22Rv1 (cell line): Measurements from ENCODE around the gene TGFBRAP1.
"Not testable (repeated sequence)": the region's sequence is repeated elsewhere in the genome, so short reads cannot be mapped to it uniquely, and the experiment has no call there.

ENCODE experiments used
- H3K27ac ChIP-seq: fragments of 450-650 bp; 2 replicates; pipeline ENCODE4 v1.5.1; 2017
- CTCF ChIP-seq: fragments of 450-650 bp; IDR thresholded peaks from 2 replicates; pipeline ENCODE4 v1.5.1; 2017; ENCODE audit warnings: mild to moderate bottlenecking
- ZFX ChIP-seq: fragments of 450-650 bp; IDR thresholded peaks from 2 replicates; pipeline ENCODE4 v1.6.1; 2017; ENCODE audit warnings: antibody characterized with exemption, borderline replicate concordance

Gene TGFBRAP1

GRCh38 chr2:105257981-105258380 lies 71.6 kb downstream of the TGFBRAP1 start:
- TF ChIP-seq ZFX (no peak), CTCF (no peak)
- no peak overlapping the region for H3K27ac ChIP-seq

- no peak for TF ChIP-seq ZFX
- TF ChIP-seq CTCF: no peak
- H3K27ac ChIP-seq: no peak overlapping the region
Observed at GRCh38 chr2:105256431-105257047, 73.0 kb downstream of the TGFBRAP1 start.

- H3K27ac ChIP-seq: no peak overlapping the region
- no peak for TF ChIP-seq ZFX
- no peak for TF ChIP-seq CTCF
Observed at GRCh38 chr2:105255979-105256378, 73.6 kb downstream of the TGFBRAP1 start.

GRCh38 chr2:105254531-105255210 lies 74.9 kb downstream of the TGFBRAP1 start:
- H3K27ac ChIP-seq: no peak overlapping the region
- TF ChIP-seq CTCF: no peak
- no peak for TF ChIP-seq ZFX

GRCh38 chr2:105252271-105252670 lies 77.3 kb downstream of the TGFBRAP1 start:
- TF ChIP-seq CTCF (no peak), ZFX (no peak)
- no peak overlapping the region for H3K27ac ChIP-seq

GRCh38 chr2:105251016-105251648 lies 78.4 kb downstream of the TGFBRAP1 start:
- not testable (repeated sequence) for H3K27ac ChIP-seq

GRCh38 chr2:105249891-105250290 lies 79.6 kb downstream of the TGFBRAP1 start:
- TF ChIP-seq CTCF (no peak), ZFX (no peak)

More at GRCh38 chr2:105249891-105250290, 79.6 kb downstream of the TGFBRAP1 start:
- H3K27ac ChIP-seq: peak overlapping the region; percentile 64
